HG02571 (cell line): ENCODE results near the gene IL32.

Source experiments
- ATAC-seq: cut with Tn5 transposase; IDR thresholded peaks from one replicate; pipeline ENCODE4 v1.9.1; 2021; ENCODE audit warnings: mild to moderate bottlenecking, moderate library complexity; ENCODE audit not compliant: unreplicated experiment

Gene IL32

DNA sequence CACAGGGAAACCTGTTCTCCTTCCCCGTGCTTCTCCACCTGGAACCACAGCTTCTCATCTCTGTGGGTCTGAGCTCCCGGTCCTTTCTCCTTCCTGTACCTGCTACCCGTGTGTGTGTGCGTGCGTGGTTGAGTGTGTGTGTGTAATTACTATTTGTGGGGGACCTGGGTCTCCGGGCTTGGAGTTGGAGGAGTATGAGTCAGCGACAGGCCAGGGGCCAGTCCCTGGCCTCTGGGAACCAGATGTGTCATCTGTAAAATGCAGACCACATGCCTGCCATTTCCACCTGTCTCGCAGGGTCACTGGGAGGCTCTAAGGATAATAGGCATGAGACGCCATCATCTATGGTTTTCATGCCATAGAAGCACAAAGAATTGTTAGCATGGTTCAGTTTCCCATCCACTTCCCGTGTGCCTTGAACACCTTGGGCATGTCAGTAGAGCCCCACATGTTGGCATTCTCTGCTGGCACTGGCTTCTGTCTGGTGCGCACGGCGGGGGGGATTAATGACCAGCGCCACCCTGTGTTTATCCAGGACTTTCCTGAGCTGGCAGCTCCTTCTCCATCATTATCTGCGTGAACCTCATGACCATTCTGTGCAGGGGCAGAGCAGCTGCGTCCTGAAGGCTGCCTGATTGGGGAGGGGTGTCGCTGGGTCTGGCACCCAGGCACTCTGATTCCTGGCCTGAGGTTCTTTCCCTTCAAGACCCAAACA lies 48.5 kb downstream of the IL32 start:
- ATAC-seq: no peak

DNA sequence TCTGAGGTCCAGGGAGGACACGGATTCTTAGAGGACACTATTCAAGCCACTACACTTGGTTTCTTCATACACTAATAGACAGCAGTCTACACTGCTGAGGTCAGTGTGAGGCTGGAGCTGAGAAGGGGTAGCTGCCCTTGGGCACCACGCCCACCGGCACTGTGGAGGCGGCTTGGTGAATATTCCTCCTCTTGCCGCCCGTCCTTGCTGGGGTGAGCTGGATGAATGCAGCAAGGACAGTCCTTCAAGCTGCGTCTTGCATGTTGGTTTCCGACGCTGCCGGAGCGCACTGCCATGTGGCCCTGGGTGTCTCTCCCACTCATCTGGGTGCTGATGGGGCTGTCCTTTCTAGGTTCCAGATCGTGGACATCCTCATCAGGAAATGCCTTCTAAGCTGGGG lies 49.6 kb downstream of the IL32 start:
- ATAC-seq: no peak

DNA sequence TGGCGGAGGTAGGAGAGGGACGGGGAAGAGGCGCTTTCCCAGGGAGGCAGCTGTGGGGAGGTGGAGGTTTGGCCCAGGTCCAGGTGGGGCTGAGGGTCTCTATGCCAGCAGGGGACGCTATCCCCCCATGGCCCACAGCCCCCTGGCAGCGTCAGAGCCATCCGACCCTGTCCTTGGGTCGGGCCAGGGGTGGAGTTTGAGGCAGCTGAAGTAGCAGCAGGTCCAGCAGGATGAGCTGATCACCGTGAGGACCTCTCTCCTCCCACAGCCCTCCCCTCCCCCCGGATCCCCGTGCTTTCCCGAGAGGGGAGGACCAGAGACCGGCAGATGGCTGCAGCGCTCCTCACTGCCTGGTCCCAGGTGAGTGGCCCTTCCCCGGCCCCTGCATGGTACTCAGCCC lies 50.1 kb downstream of the IL32 start:
- no peak for ATAC-seq

DNA sequence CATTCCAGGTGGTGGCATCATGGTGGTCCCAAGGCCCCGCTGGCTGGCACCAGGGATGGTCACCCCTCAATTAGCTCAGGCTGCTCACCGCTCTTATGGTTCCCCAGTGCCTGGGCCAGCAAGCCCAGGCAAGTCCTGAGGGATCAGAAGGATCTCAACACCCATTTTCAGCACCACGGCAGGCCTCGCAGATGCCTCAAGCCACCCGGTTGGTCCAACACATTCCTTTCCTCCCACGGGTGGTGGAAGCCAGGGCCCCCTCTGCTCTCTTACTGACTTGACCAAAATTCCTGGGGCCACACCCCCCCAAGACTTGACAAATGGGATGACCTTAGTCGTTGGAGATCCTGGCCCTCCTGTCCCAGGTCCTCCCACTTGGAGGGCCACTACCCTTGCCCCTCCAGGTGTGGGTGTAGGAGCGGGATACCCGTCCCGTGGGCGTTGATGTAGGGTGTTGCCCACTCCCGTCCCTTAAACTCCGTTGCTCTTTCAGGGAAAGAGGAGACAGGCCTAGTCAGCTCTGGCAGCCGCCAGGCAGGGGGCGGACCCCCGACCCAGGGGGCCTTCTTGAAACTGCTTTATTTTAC lies 52.9 kb downstream of the IL32 start:
- no peak for ATAC-seq

DNA sequence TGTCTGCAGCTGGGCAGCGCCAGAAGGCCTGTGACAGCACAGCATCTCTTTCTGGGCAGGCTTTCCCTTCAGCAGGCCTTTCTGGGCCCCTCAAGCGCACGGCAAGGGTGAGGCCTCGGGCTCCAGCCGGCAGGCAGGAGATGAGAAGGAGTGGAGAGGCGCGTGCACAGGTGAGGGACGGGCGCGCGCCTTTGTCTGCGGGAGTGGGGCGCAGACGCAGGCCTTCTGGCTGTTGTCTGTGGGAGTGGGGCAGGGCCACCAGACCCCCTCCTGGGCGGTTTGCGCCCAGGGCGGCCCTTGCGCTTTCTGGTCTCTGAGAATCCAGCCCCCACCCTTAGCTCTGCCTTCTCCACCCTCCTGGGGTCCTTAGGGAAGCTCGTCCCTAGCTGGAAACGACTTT lies 53.4 kb downstream of the IL32 start:
- ATAC-seq: no peak
